NCI-H2029 (cell line): ENCODE results near the gene YEATS4.

Experiments used
- DNase-seq: peaks from one replicate; lab custom pipeline; 2025; lab: John Stamatoyannopoulos, UW

The YEATS4 gene

DNA sequence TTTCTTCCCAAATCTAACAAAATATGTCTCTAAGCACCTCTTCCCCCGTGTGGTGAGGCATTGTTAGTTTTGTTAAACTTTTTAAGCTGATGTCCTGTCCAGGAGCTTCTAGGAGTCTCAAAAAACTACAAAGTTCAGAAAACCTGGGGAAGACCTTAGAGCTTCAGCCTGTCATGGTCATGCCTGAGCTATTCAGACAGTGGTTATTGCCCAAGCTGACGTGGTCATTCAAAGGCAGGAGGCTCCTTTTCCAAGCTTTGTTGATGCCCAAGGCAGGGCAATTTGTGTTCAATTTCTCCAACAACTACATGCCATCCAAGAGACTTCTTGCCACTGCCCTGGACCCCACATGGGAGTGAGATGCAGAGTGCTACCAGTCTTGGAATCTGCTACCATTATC, 17.1 kb upstream of the YEATS4 start:
- no peak for DNase-seq

DNA sequence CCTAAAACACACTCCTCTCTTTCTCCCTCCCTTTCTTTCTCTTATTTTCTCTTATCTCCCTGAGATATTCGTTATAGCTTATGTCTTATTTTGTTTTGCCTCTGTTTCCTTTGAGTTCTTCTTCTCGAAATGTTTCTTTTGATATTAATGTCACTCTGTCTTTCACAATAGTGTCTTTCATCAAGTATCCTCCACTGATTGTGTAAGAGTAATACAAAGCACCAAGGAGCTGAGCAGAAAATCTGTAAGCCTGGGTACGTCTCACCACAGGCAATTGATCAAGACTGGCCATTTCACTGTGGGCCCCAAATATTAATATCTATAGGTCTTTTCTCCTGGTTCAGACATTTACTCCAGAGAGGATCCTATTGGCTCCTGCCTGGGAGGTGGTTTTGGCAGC, 16.2 kb upstream of the YEATS4 start:
- DNase-seq: no peak

DNA sequence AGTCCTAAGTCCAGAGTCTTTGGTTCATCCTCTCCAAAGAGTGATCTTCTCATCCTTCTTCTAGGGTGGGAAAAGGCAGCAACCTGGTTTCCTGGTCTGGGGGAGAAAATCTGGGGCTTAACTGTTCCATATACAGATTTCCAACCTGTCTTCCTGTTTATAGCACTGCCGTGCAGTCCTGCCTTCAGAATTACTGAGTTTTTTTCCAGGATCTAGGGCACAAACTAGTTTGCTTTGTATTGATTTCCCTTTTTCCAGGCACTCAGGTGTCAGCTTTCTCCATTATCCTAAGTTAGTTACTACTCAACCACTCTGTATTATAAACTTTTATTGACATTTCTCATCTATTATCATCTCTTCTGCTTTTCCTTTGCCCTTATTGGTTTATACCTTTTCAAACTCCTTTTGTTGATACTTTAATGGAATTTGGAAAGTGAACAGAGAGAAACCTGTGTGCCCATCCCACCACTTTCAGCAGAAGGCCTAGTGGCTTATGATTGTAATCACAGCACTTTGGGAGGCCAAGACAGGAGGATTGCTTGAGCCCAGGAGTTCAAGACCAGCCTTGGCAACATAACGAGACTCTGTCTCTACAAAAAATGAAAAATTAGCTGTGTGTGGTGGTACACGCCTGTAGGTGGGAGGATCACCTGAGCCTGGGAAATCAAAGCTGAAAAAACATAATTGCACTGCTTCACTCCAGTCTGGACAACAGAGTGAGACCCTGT, 15.5 kb upstream of the YEATS4 start:
- DNase-seq: no peak

DNA sequence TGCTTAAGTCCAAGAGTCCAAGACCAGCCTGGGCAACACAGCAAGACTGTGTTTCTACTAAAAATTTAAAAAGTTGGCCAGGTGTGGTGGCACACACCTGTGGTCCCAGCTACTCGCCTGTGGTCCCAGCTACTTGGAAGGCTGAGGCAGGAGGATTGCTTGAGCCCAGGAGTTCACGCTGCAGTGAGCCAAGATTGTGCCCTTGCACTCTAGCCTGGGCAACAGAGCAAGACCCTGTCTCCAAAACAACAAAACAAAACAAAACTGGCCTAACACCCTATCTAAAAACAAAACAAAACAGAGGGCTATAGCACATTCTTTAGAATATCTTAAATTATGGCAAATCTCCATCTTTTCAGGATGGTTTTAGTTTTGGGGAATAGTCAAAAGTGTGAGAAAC, 14.5 kb upstream of the YEATS4 start:
- DNase-seq: no peak

DNA sequence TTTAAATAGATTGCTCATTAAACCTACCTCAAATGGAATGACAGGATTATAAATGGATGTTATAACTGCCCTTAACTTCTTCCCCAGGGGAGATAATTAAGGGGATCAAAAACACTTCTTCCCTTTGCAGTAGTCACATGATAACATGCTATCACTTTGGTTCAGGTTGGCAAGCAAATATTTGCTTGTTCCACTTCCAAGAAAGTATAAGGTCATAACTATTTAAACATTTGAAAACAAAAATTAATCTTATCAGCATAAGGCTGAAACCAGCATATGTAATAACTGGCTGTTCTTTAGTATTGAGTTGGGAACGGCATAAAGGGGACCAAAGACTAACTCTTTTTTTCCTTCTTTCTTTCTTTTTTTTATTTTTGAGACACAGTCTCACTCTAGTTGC, 13.8 kb upstream of the YEATS4 start:
- no peak for DNase-seq

DNA sequence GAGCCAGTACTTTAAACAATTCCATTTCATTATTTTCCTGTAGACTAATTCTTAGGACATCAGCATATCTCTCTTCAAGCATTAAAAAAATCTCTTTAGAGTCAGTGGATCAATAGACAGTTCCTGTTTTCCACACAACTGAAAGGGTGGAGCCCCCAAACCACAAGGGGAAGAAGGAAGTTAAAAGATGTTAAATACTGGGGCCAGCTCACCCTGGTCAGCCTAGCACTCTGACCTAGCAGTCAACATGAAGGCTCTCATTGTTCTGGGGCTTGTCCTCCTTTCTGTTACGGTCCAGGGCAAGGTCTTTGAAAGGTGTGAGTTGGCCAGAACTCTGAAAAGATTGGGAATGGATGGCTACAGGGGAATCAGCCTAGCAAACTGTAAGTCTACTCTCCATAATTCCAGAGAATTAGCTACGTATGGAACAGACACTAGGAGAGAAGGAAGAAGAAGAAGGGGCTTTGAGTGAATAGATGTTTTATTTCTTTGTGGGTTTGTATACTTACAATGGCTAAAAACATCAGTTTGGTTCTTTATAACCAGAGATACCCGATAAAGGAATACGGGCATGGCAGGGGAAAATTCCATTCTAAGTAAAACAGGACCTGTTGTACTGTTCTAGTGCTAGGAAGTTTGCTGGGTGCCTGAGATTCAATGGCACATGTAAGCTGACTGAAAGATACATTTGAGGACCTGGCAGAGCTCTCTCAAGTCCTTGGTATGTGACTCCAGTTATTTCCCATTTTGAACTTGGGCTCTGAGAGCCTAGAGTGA, 11.2 kb upstream of the YEATS4 start, which contains the start of gene LYZ:
LYZ (plus strand) TSS at position 220 of the 777 bp plus-strand sequence; CDS start at position 248, 28 bp downstream.
- no peak for DNase-seq

DNA sequence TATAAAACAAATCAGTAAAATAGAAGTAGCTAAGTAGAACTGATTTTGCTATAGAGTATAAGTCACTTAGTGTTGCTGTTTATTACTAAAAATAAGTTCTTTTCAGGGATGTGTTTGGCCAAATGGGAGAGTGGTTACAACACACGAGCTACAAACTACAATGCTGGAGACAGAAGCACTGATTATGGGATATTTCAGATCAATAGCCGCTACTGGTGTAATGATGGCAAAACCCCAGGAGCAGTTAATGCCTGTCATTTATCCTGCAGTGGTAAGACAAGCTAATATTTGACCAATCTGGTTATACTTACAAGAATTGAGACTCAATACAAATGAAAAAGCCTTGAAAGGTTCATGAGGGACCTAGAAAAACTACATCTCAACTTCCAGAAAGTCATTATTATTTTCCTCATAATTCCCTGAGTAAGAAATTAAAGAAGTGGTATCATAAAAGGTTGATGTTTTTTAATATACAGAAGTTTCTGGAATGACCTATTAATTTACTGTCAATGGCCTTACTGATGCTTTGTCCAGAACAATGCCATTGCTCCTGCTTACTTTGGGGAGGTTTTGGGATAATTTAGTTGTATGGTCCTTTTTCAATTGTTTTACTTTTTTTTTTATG, 9.4 kb upstream of the YEATS4 start:
- no peak for DNase-seq

DNA sequence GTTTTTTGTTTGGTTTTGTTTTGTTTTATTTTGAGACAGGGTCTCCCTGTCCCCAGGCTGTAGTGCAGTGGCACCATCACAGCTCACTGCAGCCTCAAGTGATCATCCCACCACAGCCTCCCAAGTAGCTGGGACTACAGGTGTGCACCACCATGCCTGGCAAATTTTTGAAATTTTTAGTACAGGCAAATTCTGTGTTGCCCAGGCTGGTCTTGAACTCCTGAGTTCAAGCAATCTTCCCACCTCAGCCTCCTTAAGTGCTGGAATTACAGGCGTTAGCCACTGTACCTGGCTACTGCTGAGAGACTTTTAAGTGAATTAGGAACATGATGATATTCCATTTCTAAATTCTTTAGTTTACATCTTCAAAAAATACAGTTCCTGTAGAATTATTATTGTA, 8.8 kb upstream of the YEATS4 start:
- no peak for DNase-seq

DNA sequence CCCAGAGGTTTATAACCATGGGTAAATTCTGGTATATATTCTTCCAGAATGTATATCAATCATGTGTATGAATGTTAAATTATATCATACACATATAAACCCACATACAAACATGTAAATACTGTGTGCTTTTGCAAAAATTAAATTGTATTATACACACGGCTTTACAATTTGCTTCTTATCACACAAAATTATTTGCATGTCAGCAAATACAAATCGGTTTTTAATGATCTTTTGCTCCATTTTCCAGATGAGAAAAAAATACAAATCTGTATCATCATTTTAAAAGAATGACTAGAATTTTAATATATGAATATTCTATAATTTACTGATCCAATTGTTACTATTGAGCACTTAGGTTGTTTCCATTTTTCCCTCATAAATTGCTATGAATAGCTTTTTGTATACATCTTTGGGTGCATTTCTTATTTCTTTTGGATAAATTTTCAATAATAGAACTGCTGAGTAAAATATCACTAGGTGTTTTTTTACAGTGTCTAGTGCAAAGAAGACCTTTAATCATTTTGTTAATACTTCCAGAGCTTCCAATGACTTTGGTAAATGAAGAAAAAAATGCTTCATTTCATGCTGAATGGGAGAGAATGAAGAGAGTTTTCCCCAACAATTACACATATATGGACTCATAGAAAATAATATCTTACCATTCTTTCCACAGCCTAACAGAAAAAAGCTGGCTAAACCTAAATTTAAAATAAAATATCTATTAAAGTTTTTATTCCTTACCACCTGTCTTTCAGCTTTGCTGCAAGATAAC, 7.9 kb upstream of the YEATS4 start:
- DNase-seq: no peak

DNA sequence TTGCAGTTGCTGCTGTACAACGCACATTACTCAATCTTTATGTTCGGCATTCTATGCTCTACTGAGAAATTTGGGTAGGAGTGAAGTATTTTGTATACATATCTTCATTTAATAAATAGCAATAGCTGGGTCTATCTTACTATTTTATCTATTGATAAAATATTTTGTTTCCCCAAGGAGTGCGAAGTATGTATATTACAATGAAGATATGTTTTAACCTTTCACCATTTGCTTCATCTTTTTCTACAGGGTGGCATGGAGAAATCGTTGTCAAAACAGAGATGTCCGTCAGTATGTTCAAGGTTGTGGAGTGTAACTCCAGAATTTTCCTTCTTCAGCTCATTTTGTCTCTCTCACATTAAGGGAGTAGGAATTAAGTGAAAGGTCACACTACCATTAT, 6.6 kb upstream of the YEATS4 start:
- DNase-seq: no peak

DNA sequence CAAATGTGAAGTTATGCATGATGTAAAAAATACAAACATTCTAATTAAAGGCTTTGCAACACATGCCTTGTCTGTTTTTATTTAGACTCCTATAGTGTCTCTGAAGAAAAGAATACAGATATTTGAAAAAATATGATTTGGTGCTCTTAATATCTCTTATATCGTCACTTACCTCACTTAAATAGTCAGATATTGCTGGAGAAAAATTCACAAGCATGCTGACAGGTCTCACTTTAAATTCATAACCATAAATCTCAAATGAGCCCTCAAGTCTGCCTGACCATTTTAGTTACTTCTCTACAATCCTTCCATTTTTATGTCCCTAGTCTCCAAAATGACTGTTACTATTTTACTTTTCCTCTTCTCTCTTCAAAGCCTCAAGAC, 5.4 kb upstream of the YEATS4 start:
- DNase-seq: no peak

DNA sequence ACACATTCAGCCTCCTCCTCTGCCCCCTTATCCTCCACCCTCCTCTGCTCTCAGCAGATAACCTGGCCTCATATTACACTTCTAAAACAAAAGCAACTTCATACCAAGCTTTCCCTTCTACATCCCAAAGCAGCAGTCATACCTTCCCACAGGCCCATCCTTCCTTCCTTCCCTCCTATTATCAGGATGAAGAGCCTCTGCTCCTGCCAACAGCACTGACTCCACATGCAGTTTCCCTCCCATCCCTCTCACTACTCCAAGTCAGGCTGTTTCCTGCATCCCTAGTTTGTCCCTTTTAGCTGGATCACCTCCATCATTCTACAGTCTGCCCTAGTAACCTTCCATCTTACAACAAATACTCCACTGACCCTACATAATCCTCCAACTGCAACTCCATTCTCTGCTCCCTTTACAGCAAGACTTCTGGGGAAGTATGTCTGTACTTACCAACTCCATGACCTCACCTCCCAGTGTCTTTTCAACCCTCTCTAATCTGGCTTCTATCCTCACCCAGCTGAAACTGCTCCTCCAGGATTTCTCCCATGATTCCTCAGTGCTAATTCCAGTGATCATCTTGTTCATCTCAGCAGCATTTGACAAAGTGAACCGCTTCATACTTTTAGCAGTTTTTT, 4.9 kb upstream of the YEATS4 start:
- no peak for DNase-seq

DNA sequence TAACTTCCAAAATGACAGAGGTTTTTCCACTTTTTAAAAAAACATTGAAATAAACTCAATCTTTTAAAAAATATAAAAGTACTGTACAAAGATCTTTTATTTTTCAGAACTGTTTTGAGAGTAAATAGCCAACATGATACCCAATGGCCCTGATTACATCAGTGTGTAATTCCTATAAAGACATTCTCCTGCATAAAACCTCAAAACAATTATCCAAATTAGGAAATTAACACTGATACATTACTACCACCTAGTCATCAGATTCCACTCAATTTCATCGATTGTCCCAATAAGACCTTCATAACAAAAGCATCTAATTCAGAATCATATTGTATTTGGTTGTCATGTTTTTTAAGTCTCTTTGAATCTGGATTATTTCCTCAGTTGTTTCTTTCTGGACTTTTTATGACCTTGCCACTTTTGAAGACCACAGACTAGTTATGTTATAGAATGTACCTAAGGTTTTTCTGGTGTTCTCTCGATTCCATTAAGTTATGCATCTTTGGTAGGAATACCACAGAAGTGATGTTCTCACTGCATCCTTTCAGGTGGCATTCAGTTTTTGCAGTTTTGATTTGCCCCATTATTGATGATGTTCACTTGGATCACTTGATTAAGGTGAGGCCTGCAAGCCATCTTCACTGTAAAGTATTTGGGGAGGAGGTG, 4.0 kb upstream of the YEATS4 start:
- no peak for DNase-seq

DNA sequence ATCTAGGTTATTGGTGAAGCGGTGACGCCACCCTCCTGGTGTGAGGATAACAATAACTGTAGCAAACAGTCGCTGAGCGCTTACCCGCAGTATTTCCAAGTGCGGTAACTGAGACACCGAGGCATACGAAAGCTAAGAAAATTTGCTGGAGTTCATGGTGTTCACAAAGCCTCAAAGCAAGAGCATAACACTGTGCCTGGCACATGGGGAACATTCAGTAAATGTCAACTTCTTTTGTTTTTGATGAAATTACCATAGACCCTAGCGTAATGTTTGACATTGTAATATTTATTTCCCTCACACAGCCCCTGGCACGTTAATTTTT, 767 bp downstream of the YEATS4 start:
- DNase-seq: no peak

DNA sequence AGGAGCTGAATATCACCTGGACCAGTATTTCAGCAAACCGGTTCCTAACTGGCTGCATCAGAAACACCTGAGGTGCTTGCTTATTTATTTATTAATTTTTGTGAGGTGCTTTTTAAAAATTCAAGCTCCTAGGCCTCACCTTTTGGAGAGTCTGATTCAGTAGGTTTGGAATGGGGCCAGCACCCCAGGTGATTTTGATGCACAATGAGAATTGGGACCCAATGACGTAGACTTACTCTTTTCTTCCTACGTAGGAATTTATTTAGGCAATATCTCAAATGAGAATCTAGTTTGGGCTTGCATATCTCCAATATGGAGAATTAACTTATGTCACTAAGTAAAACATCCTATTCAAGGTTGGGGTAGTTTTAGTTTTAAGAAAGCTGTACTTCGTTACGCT, 7.3 kb downstream of the YEATS4 start:
- DNase-seq: no peak

DNA sequence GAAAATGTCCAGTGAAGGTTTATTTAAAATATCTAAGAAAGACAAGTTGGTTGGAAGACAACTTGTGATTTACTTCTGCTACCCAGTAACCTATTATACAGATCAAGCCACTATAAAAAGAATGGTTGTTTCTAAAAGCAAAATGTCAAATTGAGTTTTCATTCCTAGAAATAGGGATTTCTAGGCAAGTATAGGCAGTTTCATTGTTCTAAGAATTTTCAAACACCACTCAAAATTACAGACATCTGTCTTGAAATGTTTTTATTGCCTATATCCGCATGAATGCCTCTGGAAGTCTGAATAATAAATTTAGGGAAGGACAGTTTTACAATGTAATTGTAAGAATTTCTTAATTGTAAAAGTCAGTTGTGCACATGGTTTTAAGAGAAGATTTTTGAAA, 8.6 kb downstream of the YEATS4 start:
- no peak for DNase-seq

DNA sequence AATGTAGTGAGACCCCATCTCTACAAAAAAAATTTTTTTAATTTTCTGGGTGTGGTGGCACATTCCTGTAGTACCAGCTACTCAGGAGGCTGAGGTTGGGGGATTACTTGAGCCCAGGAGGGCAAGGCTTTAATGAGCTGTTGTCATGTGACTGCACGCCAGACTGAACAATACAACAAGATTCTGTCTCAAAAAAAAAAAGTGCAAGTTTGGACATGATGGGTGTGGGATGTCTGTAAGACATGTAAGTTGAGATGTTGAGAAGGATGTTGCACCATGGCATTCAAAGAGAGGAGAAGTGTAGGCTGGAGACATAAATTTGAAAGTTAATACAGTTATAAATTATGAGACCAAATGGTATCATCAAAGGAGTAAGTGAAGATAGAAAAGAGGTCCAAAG, 23.5 kb downstream of the YEATS4 start:
- no peak for DNase-seq

DNA sequence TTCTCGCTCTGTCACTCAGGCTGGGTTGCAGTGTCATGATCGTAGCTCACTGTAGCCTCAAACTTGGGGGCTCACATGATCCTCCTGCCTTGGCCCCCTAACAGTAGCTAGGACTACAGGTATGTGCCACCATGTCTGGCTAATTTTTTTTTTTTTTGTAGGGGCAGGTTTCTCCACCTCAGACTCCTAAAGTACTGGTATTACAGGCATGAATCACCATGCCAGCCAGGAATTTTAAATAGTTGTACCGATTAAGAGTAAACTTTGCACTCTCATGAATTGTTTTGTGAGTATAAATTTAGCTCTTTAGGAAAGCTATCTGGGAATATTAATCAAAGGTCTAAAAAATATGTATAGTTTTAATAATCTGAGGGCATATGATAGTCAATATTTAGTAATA, 25.5 kb downstream of the YEATS4 start:
- no peak for DNase-seq

DNA sequence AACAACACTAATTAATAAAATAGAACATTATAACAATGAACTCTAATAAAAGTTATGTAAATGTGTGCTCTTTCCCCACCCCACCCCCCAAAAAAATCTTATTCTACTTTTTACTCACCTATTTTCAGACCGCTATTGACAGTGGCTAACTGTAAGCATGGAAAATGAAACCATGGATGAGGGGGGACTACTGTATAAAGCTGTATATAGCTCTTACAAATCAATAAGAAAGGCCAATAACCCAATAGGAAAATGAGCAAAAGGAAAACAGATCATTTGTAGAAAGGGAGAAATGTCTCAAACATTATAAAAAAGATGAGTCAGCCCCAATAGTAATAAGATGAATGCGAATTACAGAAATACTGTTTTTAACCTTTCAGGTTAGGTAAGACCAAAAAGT, 27.4 kb downstream of the YEATS4 start:
- DNase-seq: no peak

DNA sequence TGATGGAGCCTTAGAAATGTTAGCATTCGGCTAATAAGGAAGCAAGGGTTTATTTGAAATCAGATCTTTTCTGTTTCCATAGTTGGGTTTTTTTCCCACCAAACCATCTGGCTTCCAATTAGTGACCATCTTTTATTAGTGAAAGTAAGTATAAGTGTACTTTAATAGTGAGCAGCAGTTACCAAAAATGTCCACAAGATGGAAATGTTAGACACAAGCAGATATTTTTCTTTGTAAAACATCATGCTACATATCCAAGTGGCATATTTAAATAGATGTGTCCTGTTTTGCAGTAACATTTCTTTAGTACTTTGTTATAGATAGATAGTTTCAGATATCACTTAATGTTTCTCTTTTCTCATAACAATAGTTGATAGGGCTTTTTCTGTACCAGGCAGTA, 28.8 kb downstream of the YEATS4 start:
- no peak for DNase-seq

DNA sequence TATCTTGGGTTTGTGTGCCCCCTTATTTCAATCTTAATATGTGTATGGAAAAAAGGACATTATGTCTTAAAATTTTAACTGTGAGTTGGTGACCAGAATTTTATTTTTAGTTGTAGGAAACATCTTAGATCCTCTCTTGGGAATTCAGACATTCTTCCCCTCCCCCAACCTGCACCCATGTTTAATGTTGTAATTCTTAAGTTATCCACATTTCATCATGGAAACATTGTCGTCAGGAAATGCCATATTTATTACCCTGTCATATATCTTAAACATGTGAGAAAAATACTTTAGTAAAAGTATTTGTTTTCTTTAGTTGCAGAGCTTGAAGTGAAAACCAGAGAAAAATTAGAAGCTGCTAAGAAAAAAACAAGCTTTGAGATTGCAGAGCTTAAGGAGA, 30.3 kb downstream of the YEATS4 start:
- DNase-seq: no peak
